ENCODE measurements around the gene FHOD1. TPM values are rescaled to one million over a fixed set of nuclear protein-coding genes. Genes with fewer than 3 reads are reported as not detected.

FHOD1 gene
- 100 to 1,000 TPM; 102 to 105 TPM for total RNA-seq

DNA sequence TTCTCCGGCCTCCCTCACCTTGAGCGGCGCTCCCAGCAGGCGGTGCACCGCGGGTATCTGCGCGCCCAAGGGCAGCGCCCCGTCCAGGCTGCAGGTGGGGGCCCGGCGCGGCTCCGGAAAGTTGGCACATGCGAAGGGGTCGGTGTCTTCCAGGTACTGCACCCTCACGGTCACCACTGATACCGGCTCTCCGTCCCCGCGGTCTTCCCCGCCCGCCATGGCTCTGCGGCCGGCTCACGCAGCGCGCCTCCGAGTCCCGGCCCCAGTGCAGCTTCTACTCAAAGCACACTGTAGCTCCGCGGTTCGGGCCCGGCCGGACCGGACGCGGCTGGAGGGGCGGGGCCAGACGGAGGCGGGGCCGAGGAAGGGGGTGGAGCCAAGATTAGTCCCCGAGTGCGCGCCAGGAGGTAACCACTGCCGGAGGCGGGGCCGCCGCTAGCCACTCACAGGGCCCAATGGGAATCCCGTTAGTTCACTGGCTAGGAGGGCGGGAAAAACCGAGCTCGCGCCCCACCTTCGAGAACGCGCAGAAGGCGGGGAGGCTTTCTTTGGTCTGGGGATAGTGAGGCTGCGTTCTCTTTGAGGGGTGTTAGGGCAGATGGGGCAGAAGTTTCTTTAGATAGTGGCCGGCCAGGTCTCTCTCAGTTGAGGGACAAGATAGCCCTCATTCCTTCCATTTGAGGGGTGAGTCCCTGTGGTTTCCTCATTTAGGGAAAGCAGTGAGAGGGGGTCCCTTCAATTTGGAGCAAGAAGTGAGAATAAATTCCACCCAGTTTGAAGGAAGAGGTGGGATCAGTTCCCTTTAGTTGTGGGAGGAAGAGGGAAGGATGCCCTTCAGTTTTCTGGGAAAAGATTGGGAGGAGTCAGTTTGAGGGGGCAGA, at the start of gene FHOD1:
TSS of gene FHOD1 (minus strand) at position 290 of the 881 bp plus-strand sequence. CDS start at position 219, 71 bp downstream.
- DNase-seq, result peak; percentile 99
- no peak for TF ChIP-seq CTCF (IDR thresholded peaks at IDR 0.05)
- Mint-ChIP-seq H3K27ac (peak within 1 kb of the TSS; percentile 89), H3K27me3 (no peaks in the 10 kb centered on the region), H3K9me3 (no peaks in the 10 kb centered on the region), H3K4me3 (peak within 1 kb of the TSS; percentile 89), H3K4me1 (ENCODE audit: low read depth) (peaks cover 47% of the 10 kb centered on the region), H3K36me3 (ENCODE audit: low read depth) (peaks cover 2% of the 10 kb centered on the region)
- intact Hi-C loops (cut with micrococcal nuclease), result no loop called here
- POLR2A ChIA-PET, result interaction anchor here (0.9 to 10.0 kb wide), 8 partner anchors 8 to 219 kb away, joined by 3 to 123 read pairs (median 4); partner anchors contain the start of gene TMEM208
- ATAC-seq, result peak; percentile 72
- CTCF ChIA-PET, result interaction anchor here (0.9 to 1.9 kb wide), 7 partner anchors 9 to 152 kb away, joined by 3 to 6 read pairs (median 3); partner anchors contain the start of gene E2F4

DNA sequence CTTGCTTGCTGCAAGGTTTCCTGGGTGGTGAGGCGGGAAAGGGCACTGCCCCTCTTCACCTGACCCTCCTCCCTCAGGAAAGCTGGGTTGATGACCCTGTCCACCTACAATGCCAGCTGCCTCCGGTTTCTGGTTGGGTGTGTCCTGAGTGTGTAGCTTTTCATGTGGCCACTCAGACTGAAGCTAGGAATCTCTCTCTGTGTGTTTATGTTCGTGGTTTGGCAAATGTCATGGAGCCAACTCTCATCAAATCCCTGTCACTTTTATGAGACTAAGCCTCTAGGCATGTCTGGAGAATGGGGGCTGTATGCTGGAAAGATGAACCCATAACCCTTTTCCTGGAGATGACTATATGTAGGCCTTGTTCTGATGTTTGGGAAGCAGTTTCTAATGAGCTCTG, 49.1 kb upstream of the FHOD1 start:
- DNase-seq (no peak), ATAC-seq (no peak)
- Mint-ChIP-seq H3K9me3 (no peaks in the 10 kb centered on the region), H3K36me3 (ENCODE audit: low read depth) (no peaks in the 10 kb centered on the region), H3K27ac (no peak overlapping the region), H3K27me3 (no peaks in the 10 kb centered on the region), H3K4me1 (ENCODE audit: low read depth) (no peaks in the 10 kb centered on the region), H3K4me3 (no peak overlapping the region)
- intact Hi-C loops (cut with micrococcal nuclease), result no loop called here
- no peak for TF ChIP-seq CTCF (IDR thresholded peaks at IDR 0.05)
- ChIA-PET POLR2A (interaction anchor here (1.4 to 1.8 kb wide), 2 partner anchors 8 to 15 kb away, joined by 4 to 8 read pairs; no protein-coding TSS in a partner anchor), CTCF (interaction anchor here (1.3 to 1.5 kb wide), 2 partner anchors 36 to 132 kb away, joined by 3 to 5 read pairs; no protein-coding TSS in a partner anchor)

DNA sequence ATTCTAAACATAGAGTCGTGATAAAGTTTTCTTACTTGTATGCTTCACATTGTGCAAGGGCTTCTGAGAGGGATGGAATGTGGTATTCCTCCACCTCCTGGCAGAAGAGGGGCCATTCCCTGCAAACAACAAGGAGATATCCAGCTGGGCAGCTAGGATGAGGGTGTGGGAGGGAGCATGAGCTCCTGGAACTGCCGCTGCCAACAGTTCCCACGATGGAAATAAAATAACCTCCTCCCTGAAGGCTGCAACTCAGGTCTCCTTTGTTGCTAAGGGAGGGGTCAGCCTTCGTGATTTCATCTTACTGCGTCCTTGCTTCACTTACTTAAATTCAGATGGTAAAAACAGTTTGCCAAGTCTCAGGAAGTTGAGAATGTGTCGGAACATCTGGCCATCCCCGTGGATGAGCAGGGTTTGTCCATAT, 47.7 kb upstream of the FHOD1 start:
- no peaks in the 10 kb centered on the region for H3K36me3 Mint-ChIP-seq (ENCODE audit: low read depth)
- ATAC-seq (no peak), DNase-seq (no peak)
- no peak overlapping the region for H3K27ac Mint-ChIP-seq
- H3K4me1 Mint-ChIP-seq (ENCODE audit: low read depth), result peaks cover 4% of the 10 kb centered on the region
- no peak for TF ChIP-seq CTCF (IDR thresholded peaks at IDR 0.05)
- H3K27me3 Mint-ChIP-seq, result no peaks in the 10 kb centered on the region
- POLR2A ChIA-PET, result no interaction called here
- no peak overlapping the region for H3K4me3 Mint-ChIP-seq
- intact Hi-C loops (cut with micrococcal nuclease), result no loop called here
- H3K9me3 Mint-ChIP-seq, result no peaks in the 10 kb centered on the region
- CTCF ChIA-PET, result interaction anchor here (1.3 kb wide), 1 partner anchor 226 kb away, joined by 3 read pairs; no protein-coding TSS in a partner anchor

DNA sequence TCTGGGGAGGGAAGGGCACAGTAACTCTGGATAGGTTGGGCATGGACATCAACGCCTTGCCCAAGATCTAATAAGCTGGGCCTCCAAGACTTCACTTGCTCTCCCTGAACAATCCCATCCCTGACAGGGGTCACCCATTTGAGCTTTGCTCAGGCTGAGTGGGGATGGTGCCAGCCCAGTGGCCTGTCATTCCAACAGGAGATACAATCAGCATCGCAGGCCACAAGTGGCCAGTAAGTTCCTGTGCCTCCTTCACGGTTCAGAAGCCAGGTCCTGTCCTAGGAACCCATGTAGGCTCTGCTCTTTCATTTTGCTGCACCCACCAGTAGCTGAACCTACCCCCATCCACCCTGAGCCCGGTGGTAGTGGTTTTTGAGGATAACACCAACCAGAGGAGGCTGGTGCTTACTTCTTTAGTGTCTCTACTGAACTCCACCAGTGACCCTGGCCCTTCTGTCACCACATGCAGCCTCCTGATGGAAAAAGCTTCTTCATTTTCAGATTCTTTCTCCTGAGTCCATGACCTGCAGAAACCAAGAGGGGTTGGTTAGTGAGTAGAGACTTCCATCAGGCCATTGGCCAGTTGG, 47.0 kb upstream of the FHOD1 start:
- H3K4me1 Mint-ChIP-seq (ENCODE audit: low read depth), result peaks cover 10% of the 10 kb centered on the region
- TF ChIP-seq CTCF (IDR thresholded peaks at IDR 0.05), result no peak
- no peak overlapping the region for H3K27ac Mint-ChIP-seq
- no peak for ATAC-seq
- no peak for DNase-seq
- CTCF ChIA-PET, result interaction anchor here (0.9 kb wide), 1 partner anchor 16 kb away, joined by 3 read pairs; no protein-coding TSS in a partner anchor
- no peaks in the 10 kb centered on the region for H3K36me3 Mint-ChIP-seq (ENCODE audit: low read depth)
- no peak overlapping the region for H3K4me3 Mint-ChIP-seq
- H3K9me3 Mint-ChIP-seq, result no peaks in the 10 kb centered on the region
- POLR2A ChIA-PET, result no interaction called here
- intact Hi-C loops (cut with micrococcal nuclease), result no loop called here
- H3K27me3 Mint-ChIP-seq, result no peaks in the 10 kb centered on the region

All from activated CD8-positive, alpha-beta T cell treated with anti-CD3 and anti-CD28 coated beads for 36 hours (primary cell).